ENCODE results near the gene CHRM5. TPM values are rescaled to one million over a fixed set of nuclear protein-coding genes. Genes with fewer than 3 reads are reported as not detected.

Gene CHRM5
- 0.36 TPM in 1 of 2 replicates, not detected in the other for total RNA-seq (2014; rRNA removed; shearing (Covaris generic))

GRCh38 chr15:33968224-33968623 is at the start of gene CHRM5:
Gene CHRM5 (plus strand): TSS chr15:33968497. CDS start chr15:34062718, 94,221 bp downstream.
- no peak for DNase-seq (ENCODE audit: low read depth)

- DNase-seq (ENCODE audit: low read depth), result no peak
Measured at GRCh38 chr15:33923446-33923845, 44.9 kb upstream of the CHRM5 start.

GRCh38 chr15:33926260-33926659 is 42.0 kb upstream of the CHRM5 start:
- DNase-seq (ENCODE audit: low read depth), result no peak

- no peak for DNase-seq (ENCODE audit: low read depth)
Measured at GRCh38 chr15:33932734-33933133, 35.6 kb upstream of the CHRM5 start.

GRCh38 chr15:33934396-33934795 is 33.9 kb upstream of the CHRM5 start:
- DNase-seq (ENCODE audit: low read depth), result no peak

- DNase-seq (ENCODE audit: low read depth), result no peak
Measured at GRCh38 chr15:33934921-33935320, 33.4 kb upstream of the CHRM5 start.

- DNase-seq (ENCODE audit: low read depth), result no peak
Measured at GRCh38 chr15:33941279-33942063, 26.8 kb upstream of the CHRM5 start.

GRCh38 chr15:33946152-33946551 is 22.1 kb upstream of the CHRM5 start:
- DNase-seq (ENCODE audit: low read depth), result no peak

- DNase-seq (ENCODE audit: low read depth), result no peak
Measured at GRCh38 chr15:33955945-33956344, 12.4 kb upstream of the CHRM5 start.

GRCh38 chr15:33956397-33956796 is 11.9 kb upstream of the CHRM5 start:
- peak; percentile 24 for DNase-seq (ENCODE audit: low read depth)

- DNase-seq (ENCODE audit: low read depth), result no peak
Measured at GRCh38 chr15:33959844-33960548, 8.3 kb upstream of the CHRM5 start.

GRCh38 chr15:33960549-33960935 is 7.8 kb upstream of the CHRM5 start:
- no peak for DNase-seq (ENCODE audit: low read depth)

GRCh38 chr15:33963831-33964664 is 4.2 kb upstream of the CHRM5 start:
- DNase-seq (ENCODE audit: low read depth), result peak; percentile 17

- no peak for DNase-seq (ENCODE audit: low read depth)
Measured at GRCh38 chr15:33964665-33965040, 3.6 kb upstream of the CHRM5 start.

GRCh38 chr15:33968821-33969220 is 524 bp downstream of the CHRM5 start:
- DNase-seq (ENCODE audit: low read depth), result no peak

- no peak for DNase-seq (ENCODE audit: low read depth)
Measured at GRCh38 chr15:33971811-33972210, 3.5 kb downstream of the CHRM5 start.

- no peak for DNase-seq (ENCODE audit: low read depth)
Measured at GRCh38 chr15:33975022-33975565, 6.8 kb downstream of the CHRM5 start.

GRCh38 chr15:33980159-33980558 is 11.9 kb downstream of the CHRM5 start:
- no peak for DNase-seq (ENCODE audit: low read depth)

- no peak for DNase-seq (ENCODE audit: low read depth)
Measured at GRCh38 chr15:33982516-33982915, 14.2 kb downstream of the CHRM5 start.

- peak; percentile 27 for DNase-seq (ENCODE audit: low read depth)
Measured at GRCh38 chr15:33985287-33985686, 17.0 kb downstream of the CHRM5 start.

- no peak for DNase-seq (ENCODE audit: low read depth)
Measured at GRCh38 chr15:33985751-33986150, 17.5 kb downstream of the CHRM5 start.

GRCh38 chr15:33987444-33987843 is 19.1 kb downstream of the CHRM5 start:
- no peak for DNase-seq (ENCODE audit: low read depth)

All from Daoy (cell line).